A375 (cell line): ENCODE measurements around the gene BRK1. TPM values are rescaled to one million over a fixed set of nuclear protein-coding genes. Genes with fewer than 3 reads are reported as not detected.

Source experiments
- total RNA-seq: library from RNA; depleted of rRNA; stranded (reverse); fragments of >200 nt; shearing (Covaris generic); gene quantifications from 2 replicates; pipeline ENCODE4 v1.2.3, GENCODE V29; 2014; rRNA removed

Gene BRK1
- 60.2 and 60.5 TPM in 2 replicates for total RNA-seq

GRCh38 chr3:10115326-10116137 lies at the start of gene BRK1:
TSS of gene BRK1 (plus strand) at chr3:10115675. CDS start at chr3:10115702, 27 bp downstream.

GRCh38 chr3:10108091-10108490 lies 7.4 kb upstream of the BRK1 start, which contains the start of gene FANCD2OS:
TSS of gene FANCD2OS (minus strand) at chr3:10108255. CDS start at chr3:10104774, 3,481 bp downstream.

GRCh38 chr3:10164546-10165393 lies 49.3 kb downstream of the BRK1 start, which contains the start of gene IRAK2:
TSS of gene IRAK2 (plus strand) at chr3:10164919. CDS start at chr3:10164955, 36 bp downstream.

Other genes starting within 250 kb of the BRK1 start
- gene CIDEC, start 235.4 kb upstream of the BRK1 start, total RNA-seq, result 0.38 and 0.48 TPM in 2 replicates
- 36.3 and 37.3 TPM in 2 replicates for gene JAGN1, start 225.1 kb upstream of the BRK1 start, total RNA-seq
- gene IL17RE, start 212.8 kb upstream of the BRK1 start, total RNA-seq, result 0.15 and 0.24 TPM in 2 replicates
- gene IL17RC, start 198.6 kb upstream of the BRK1 start, total RNA-seq, result 35.3 and 37.3 TPM in 2 replicates
- 18.7 and 20.7 TPM in 2 replicates for gene CRELD1, start 181.8 kb upstream of the BRK1 start, total RNA-seq
- 1.5 and 1.6 TPM in 2 replicates for gene PRRT3, start 163.3 kb upstream of the BRK1 start, total RNA-seq
- gene EMC3, start 128.8 kb upstream of the BRK1 start, total RNA-seq, result 42.6 and 59.0 TPM in 2 replicates
- gene FANCD2, start 89.2 kb upstream of the BRK1 start, total RNA-seq, result 42.7 and 46.6 TPM in 2 replicates
- gene FANCD2OS, start 7.4 kb upstream of the BRK1 start, total RNA-seq, result not detected in 2 replicates
- gene VHL, start 26.1 kb downstream of the BRK1 start, total RNA-seq, result 52.1 and 54.9 TPM in 2 replicates
- gene IRAK2, start 49.2 kb downstream of the BRK1 start, total RNA-seq, result 3.5 and 4.5 TPM in 2 replicates
- 10.1 and 12.1 TPM in 2 replicates for gene TATDN2, start 132.8 kb downstream of the BRK1 start, total RNA-seq
- 0.13 and 1.8 TPM in 2 replicates for gene GHRL, start 177.3 kb downstream of the BRK1 start, total RNA-seq
- gene SEC13, start 205.4 kb downstream of the BRK1 start, total RNA-seq, result 188 and 202 TPM in 2 replicates